H9 (cell line): Measurements from ENCODE around the gene NKAIN1. TPM values are rescaled to one million over a fixed set of nuclear protein-coding genes. Genes with fewer than 3 reads are reported as not detected.

Source experiments
- DNase-seq: peaks from one replicate; pipeline ENCODE4 v3.0.0-alpha.2; 2017
- H2AFZ ChIP-seq: one replicate; pipeline ENCODE4 v1.6.1; 2013; ENCODE audit warnings: mild to moderate bottlenecking, low read length, control low read depth, moderate library complexity
- H2AK5ac ChIP-seq: 2 replicates; pipeline ENCODE4 v1.6.1; 2013; ENCODE audit warnings: low read length, control low read depth, mixed read lengths; ENCODE audit not compliant: insufficient read length
- H2BK120ac ChIP-seq: one replicate; pipeline ENCODE4 v1.6.1; 2013; ENCODE audit warnings: low read depth, mild to moderate bottlenecking, low read length, control low read depth, inconsistent platforms; ENCODE audit not compliant: poor library complexity, severe bottlenecking
- H2BK12ac ChIP-seq: 2 replicates; pipeline ENCODE4 v1.6.1; 2013; ENCODE audit warnings: low read length, control low read depth, mixed read lengths, low read depth; ENCODE audit not compliant: insufficient read length
- H2BK15ac ChIP-seq: 2 replicates; pipeline ENCODE4 v1.6.1; 2013; ENCODE audit warnings: low read depth, low read length, control low read depth
- H2BK20ac ChIP-seq: one replicate; pipeline ENCODE4 v1.6.1; 2013; ENCODE audit warnings: low read depth, mild to moderate bottlenecking, low read length, control low read depth, inconsistent platforms; ENCODE audit not compliant: poor library complexity, severe bottlenecking
- H2BK5ac ChIP-seq: 2 replicates; pipeline ENCODE4 v1.6.1; 2013; ENCODE audit warnings: low read length, control low read depth, mixed read lengths; ENCODE audit not compliant: insufficient read length
- H3K14ac ChIP-seq: 2 replicates; pipeline ENCODE4 v1.6.1; 2013; ENCODE audit warnings: low read length, control low read depth; ENCODE audit not compliant: insufficient read depth
- H3K18ac ChIP-seq: 2 replicates; pipeline ENCODE4 v1.6.1; 2013; ENCODE audit warnings: low read depth, mild to moderate bottlenecking, mixed read lengths, low read length, control low read depth; ENCODE audit not compliant: insufficient read length
- H3K23ac ChIP-seq: 2 replicates; pipeline ENCODE4 v1.6.1; 2013; ENCODE audit warnings: low read length, control low read depth, mixed read lengths, low read depth; ENCODE audit not compliant: insufficient read length
- H3K23me2 ChIP-seq: 2 replicates; pipeline ENCODE4 v1.6.1; 2013; ENCODE audit warnings: low read depth, mild to moderate bottlenecking, mixed read lengths, low read length, control low read depth; ENCODE audit not compliant: insufficient read length, poor library complexity, severe bottlenecking
- H3K27ac ChIP-seq: 2 replicates; pipeline ENCODE4 v1.5.1; 2013; ENCODE audit warnings: low read length, control low read depth, mixed read lengths, low read depth; ENCODE audit not compliant: insufficient read length
- H3K27me3 ChIP-seq: 2 replicates; pipeline ENCODE4 v1.6.1; 2013; ENCODE audit warnings: low read length, control low read depth, inconsistent platforms; ENCODE audit not compliant: insufficient read depth
- H3K4ac ChIP-seq: 2 replicates; pipeline ENCODE4 v1.6.1; 2013; ENCODE audit warnings: low read depth, mild to moderate bottlenecking, control low read depth, inconsistent platforms, low read length, moderate library complexity
- H3K4me1 ChIP-seq: 2 replicates; pipeline ENCODE4 v1.6.1; 2013; ENCODE audit warnings: low read length, control low read depth, inconsistent platforms; ENCODE audit not compliant: insufficient read depth
- H3K4me2 ChIP-seq: 2 replicates; pipeline ENCODE4 v1.6.1; 2013; ENCODE audit warnings: low read length, control low read depth, mixed read lengths; ENCODE audit not compliant: insufficient read length, insufficient read depth
- H3K56ac ChIP-seq: 2 replicates; pipeline ENCODE4 v1.6.1; 2013; ENCODE audit warnings: low read depth, mild to moderate bottlenecking, mixed read lengths, low read length, control low read depth; ENCODE audit not compliant: insufficient read length
- H3K79me1 ChIP-seq: 2 replicates; pipeline ENCODE4 v1.6.1; 2013; ENCODE audit warnings: low read depth, mild to moderate bottlenecking, moderate library complexity, low read length, control low read depth, inconsistent platforms; ENCODE audit not compliant: insufficient read depth, poor library complexity, severe bottlenecking
- H3K79me2 ChIP-seq: 2 replicates; pipeline ENCODE4 v1.6.1; 2013; ENCODE audit warnings: low read length, control low read depth, inconsistent platforms; ENCODE audit not compliant: insufficient read depth
- H3K9ac ChIP-seq: 2 replicates; pipeline ENCODE4 v1.6.1; 2013; ENCODE audit warnings: low read length, control low read depth, mixed read lengths; ENCODE audit not compliant: insufficient read length; ENCODE audit errors: extremely low read depth
- H3K9me3 ChIP-seq: one replicate; pipeline ENCODE4 v1.6.1; 2013; ENCODE audit warnings: low read depth, low read length, inconsistent platforms; ENCODE audit not compliant: control insufficient read depth
- H3T11ph ChIP-seq: one replicate; pipeline ENCODE4 v1.6.1; 2013; ENCODE audit warnings: mild to moderate bottlenecking, low read length, control low read depth, inconsistent platforms
- H4K20me1 ChIP-seq: one replicate; pipeline ENCODE4 v1.6.1; 2013; ENCODE audit not compliant: control insufficient read depth, insufficient read length, insufficient read depth
- H4K5ac ChIP-seq: 2 replicates; pipeline ENCODE4 v1.6.1; 2013; ENCODE audit warnings: low read depth, mild to moderate bottlenecking, mixed read lengths, low read length, control low read depth; ENCODE audit not compliant: insufficient read length
- H4K8ac ChIP-seq: replicated peaks from 2 replicates; pipeline ENCODE4 v1.6.1; 2013; ENCODE audit warnings: low read length, control low read depth, mixed read lengths, low read depth; ENCODE audit not compliant: insufficient read length
- H4K91ac ChIP-seq: 2 replicates; pipeline ENCODE4 v1.6.1; 2013; ENCODE audit warnings: low read depth, mild to moderate bottlenecking, moderate library complexity, mixed read lengths, low read length, control low read depth; ENCODE audit not compliant: insufficient read length
- H3K27ac Mint-ChIP-seq, 3 experiments: 2 replicates in 2 of 3; 3 replicates in 1 of 3; pipeline ENCODE4 v1.8.0; 2020 to 2021; ENCODE audit warnings: mixed read lengths in 3 of 3, mild to moderate bottlenecking in 1 of 3, moderate library complexity in 1 of 3
- H3K27me3 Mint-ChIP-seq: 2 replicates; pipeline ENCODE4 v1.8.0; 2021; ENCODE audit warnings: low read depth, mild to moderate bottlenecking, moderate library complexity, mixed read lengths
- H3K36me3 Mint-ChIP-seq, 3 experiments: 2 replicates in 2 of 3; 3 replicates in 1 of 3; pipeline ENCODE4 v1.8.0; 2020 to 2021; ENCODE audit warnings: low read depth in 3 of 3, mixed read lengths in 3 of 3; ENCODE audit not compliant: insufficient read depth in 1 of 3
- H3K4me1 Mint-ChIP-seq, 2 experiments: 2 replicates each; pipeline ENCODE4 v1.8.0; 2020; ENCODE audit warnings: mixed read lengths in 2 of 2
- H3K4me3 Mint-ChIP-seq, 2 experiments: 2 replicates in 1 of 2; 3 replicates in 1 of 2; pipeline ENCODE4 v1.8.0; 2020 to 2021; ENCODE audit warnings: mild to moderate bottlenecking in 2 of 2, mixed read lengths in 2 of 2, moderate library complexity in 1 of 2
- H3K9me3 Mint-ChIP-seq, 2 experiments: 2 replicates in 1 of 2; 3 replicates in 1 of 2; pipeline ENCODE4 v1.8.0; 2020; ENCODE audit warnings: mild to moderate bottlenecking in 2 of 2, mixed read lengths in 2 of 2, moderate library complexity in 1 of 2
- WGBS: extraction: QIAGEN DNeasy Blood & Tissue Kit; methylation state at CpG from one replicate; pipeline ENCODE4 v1.1.7; 2013; ENCODE audit warnings: missing lambda C conversion rate, low lambda C conversion rate, mixed read lengths; ENCODE audit not compliant: insufficient read length; ENCODE audit errors: extremely low coverage; 5-methylcytosine and 5-hydroxymethylcytosine counted together
- total RNA-seq: library from RNA; stranded (reverse); gene quantifications from 2 replicates; pipeline ENCODE4 v1.2.1, GENCODE V29; 2021
- TF ChIP-seq, protein P1 (sequence below): fragments of 200-600 bp; sonication (generic); conservative IDR thresholded peaks from 3 replicates; pipeline ENCODE4 v1.8.0; 2021; ENCODE audit warnings: antibody characterized with exemption, mild to moderate bottlenecking

NKAIN1 gene
- total RNA-seq, 1 experiment from 2014 or later, result 25.6 TPM

DNA sequence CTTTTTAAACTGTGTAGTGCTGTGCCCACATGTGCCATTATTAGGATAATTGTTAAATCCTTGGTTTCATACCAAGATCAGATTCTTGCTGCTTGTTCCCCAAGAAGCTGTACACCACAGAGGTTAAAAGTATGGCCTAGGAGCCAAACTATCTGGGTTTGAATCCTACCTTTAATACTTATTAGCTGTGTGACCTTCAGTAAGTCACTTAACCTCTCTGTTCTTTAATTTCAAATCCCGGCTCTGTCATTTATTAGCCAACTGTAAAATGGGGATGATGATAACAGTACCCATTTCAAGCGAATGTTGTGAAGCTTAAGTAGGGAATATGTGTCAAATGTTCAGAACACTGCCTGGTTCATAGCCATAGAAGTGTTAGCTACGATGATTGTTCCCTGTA, 32.6 kb downstream of the NKAIN1 start:
- no peak overlapping the region for H4K91ac ChIP-seq
- no peak overlapping the region for H4K8ac ChIP-seq
- WGBS, result no CpG with 5 or more reads among the region's 3 CpGs
- H3K9me3 Mint-ChIP-seq, result no peaks in the 10 kb centered on the region
- H2BK5ac ChIP-seq, result no peak overlapping the region
- H3K79me1 ChIP-seq, result no peaks in the 10 kb centered on the region
- TF ChIP-seq, protein P1, sequence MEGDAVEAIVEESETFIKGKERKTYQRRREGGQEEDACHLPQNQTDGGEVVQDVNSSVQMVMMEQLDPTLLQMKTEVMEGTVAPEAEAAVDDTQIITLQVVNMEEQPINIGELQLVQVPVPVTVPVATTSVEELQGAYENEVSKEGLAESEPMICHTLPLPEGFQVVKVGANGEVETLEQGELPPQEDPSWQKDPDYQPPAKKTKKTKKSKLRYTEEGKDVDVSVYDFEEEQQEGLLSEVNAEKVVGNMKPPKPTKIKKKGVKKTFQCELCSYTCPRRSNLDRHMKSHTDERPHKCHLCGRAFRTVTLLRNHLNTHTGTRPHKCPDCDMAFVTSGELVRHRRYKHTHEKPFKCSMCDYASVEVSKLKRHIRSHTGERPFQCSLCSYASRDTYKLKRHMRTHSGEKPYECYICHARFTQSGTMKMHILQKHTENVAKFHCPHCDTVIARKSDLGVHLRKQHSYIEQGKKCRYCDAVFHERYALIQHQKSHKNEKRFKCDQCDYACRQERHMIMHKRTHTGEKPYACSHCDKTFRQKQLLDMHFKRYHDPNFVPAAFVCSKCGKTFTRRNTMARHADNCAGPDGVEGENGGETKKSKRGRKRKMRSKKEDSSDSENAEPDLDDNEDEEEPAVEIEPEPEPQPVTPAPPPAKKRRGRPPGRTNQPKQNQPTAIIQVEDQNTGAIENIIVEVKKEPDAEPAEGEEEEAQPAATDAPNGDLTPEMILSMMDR, result no peak
- H4K20me1 ChIP-seq, result no peaks in the 10 kb centered on the region
- DNase-seq, result no peak
- no peak overlapping the region for H3K14ac ChIP-seq
- H3K56ac ChIP-seq, result no peak overlapping the region
- H3K27ac Mint-ChIP-seq, result no peak overlapping the region
- H3K4me1 ChIP-seq, result no peaks in the 10 kb centered on the region
- no peaks in the 10 kb centered on the region for H3K4me1 Mint-ChIP-seq
- H2AK5ac ChIP-seq, result no peak overlapping the region
- H2BK15ac ChIP-seq, result no peak overlapping the region
- H3K27me3 ChIP-seq, result no peaks in the 10 kb centered on the region
- H2BK120ac ChIP-seq, result no peak overlapping the region
- H3K9me3 ChIP-seq, result no peaks in the 10 kb centered on the region
- no peak overlapping the region for H2BK12ac ChIP-seq
- H3K9ac ChIP-seq, result no peak overlapping the region
- H3T11ph ChIP-seq, result no peak overlapping the region
- no peak overlapping the region for H3K4ac ChIP-seq
- peaks cover 0 to 2% (median 0%) of the 10 kb centered on the region in 3 experiments; a peak in 2 of 7 replicates for H3K36me3 Mint-ChIP-seq
- no peaks in the 10 kb centered on the region; the same call in 1 of the 2 replicates for H3K27me3 Mint-ChIP-seq
- H3K18ac ChIP-seq, result no peak overlapping the region
- no peak overlapping the region for H3K4me3 Mint-ChIP-seq
- H4K5ac ChIP-seq, result no peak overlapping the region
- H3K79me2 ChIP-seq, result no peaks in the 10 kb centered on the region; the same call in 1 of the 2 replicates
- no peak overlapping the region for H3K23ac ChIP-seq
- no peak overlapping the region for H3K27ac ChIP-seq
- no peak overlapping the region for H2BK20ac ChIP-seq
- peaks cover 3% of the 10 kb centered on the region for H3K23me2 ChIP-seq
- no peak overlapping the region for H3K4me2 ChIP-seq
- no peak overlapping the region for H2AFZ ChIP-seq
